ENCODE data around the gene IL1RAPL1. TPM values are rescaled to one million over a fixed set of nuclear protein-coding genes. Genes with fewer than 3 reads are reported as not detected.

The IL1RAPL1 gene
- total and polyA plus RNA-seq, 2 donors (not counting 3 experiments of a cell fraction or from before 2014, with no cell fraction given): 0.79 to 1.3 TPM

DNA sequence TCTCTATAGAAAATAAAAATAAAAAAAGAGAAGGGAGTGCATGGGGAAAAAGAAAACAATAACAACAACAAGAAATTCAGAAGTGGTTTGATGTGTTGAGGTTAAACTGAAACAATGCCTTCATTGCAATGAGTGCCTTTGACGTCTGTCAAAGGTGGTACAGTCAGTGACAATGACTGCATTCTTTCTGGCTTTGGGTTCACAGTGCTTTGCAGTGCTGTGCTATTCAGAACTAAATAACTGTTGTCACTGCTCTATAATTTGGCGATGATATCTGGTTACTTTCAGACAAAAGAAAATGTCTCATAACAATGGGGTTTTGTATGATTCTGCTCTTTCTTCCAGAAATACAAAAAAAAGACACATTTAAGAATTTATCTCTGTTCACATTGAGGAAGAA is 1139.6 kb downstream of the IL1RAPL1 start:
- FAIRE-seq (no peak), DNase-seq (ENCODE audit: low read depth, low spot score) (no peak)
- Histone ChIP-seq H3K9ac (replicated peaks; ENCODE audit: extremely low read depth, insufficient read depth, low read length) (no peak overlapping the region), H3K79me2 (ENCODE audit: control insufficient read depth, insufficient read depth, low read length) (no peaks in the 10 kb centered on the region), H3K9me3 (replicated peaks; ENCODE audit: control insufficient read depth, insufficient read depth, low read length) (no peaks in the 10 kb centered on the region), H3K27me3 (ENCODE audit: control insufficient read depth in 2 of 2, insufficient read depth in 2 of 2, low read length in 2 of 2) (no peaks in the 10 kb centered on the region), H3K4me3 (replicated peaks in 1 of 3; ENCODE audit: insufficient read depth in 1 of 3, low read depth in 1 of 3, low read length in 3 of 3) (no peak overlapping the region), H2AFZ (ENCODE audit: low read depth, low read length) (no peak overlapping the region), H4K20me1 (replicated peaks; ENCODE audit: control insufficient read depth, extremely low read depth, insufficient read depth, low read length) (no peaks in the 10 kb centered on the region), H3K36me3 (ENCODE audit: control insufficient read depth in 2 of 2, extremely low read depth in 1 of 2, insufficient read depth in 2 of 2, low read length in 2 of 2) (no peaks in the 10 kb centered on the region), H3K4me2 (ENCODE audit: insufficient read depth, low read length) (no peak overlapping the region), H3K9me1 (replicated peaks; ENCODE audit: control insufficient read depth, extremely low read depth, insufficient read depth, low read length) (no peaks in the 10 kb centered on the region), H3K4me1 (ENCODE audit: control insufficient read depth, extremely low read depth, insufficient read depth, low read length) (no peaks in the 10 kb centered on the region), H3K27ac (ENCODE audit: insufficient read depth, low read depth, low read length) (no peak overlapping the region)
- no TSS peak for BruUV-seq (replicated peaks)
- ChIA-PET POLR2A (no interaction called here), CTCF (no interaction called here)
- intact Hi-C loops (cut with micrococcal nuclease) (no loop called here), dilution Hi-C loops (cut with MboI; ENCODE audit: extremely low pct_ligation_motif_present, low sequenced_read_pairs) (no loop called here)
- TF ChIP-seq, protein P1, sequence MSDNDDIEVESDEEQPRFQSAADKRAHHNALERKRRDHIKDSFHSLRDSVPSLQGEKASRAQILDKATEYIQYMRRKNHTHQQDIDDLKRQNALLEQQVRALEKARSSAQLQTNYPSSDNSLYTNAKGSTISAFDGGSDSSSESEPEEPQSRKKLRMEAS (IDR thresholded peaks at IDR 0.05; ENCODE audit: insufficient read depth, insufficient read length): no peak
- TF ChIP-seq POLR2A (IDR thresholded peaks at IDR 0.05; ENCODE audit: low read depth, low read length): no peak

DNA sequence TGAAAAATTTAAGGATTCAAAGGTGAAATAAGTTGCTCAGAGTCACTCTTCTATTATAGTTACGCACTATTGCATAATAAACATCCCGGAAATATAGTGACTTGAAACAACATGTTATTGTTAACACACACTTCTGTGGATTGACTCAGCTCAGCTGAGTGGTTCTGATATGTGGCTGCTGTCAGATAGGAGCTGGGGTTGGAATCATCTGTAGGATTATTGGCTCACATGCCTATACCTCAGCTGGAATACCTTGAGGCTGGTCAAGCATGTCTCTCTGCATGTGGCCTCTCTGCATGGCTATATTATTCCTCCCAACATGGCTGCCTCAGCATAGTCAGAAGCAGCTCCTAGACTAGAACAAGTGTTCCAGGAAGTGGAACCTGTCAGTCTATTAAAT is 1141.4 kb downstream of the IL1RAPL1 start:
- CTCF ChIA-PET: no interaction called here
- H3K4me1 ChIP-seq (ENCODE audit: control insufficient read depth, extremely low read depth, insufficient read depth, low read length): no peaks in the 10 kb centered on the region
- DNase-seq (ENCODE audit: low read depth, low spot score): no peak

More for the DNA sequence above, 1141.4 kb downstream of the IL1RAPL1 start:
- dilution Hi-C loops (cut with MboI; ENCODE audit: extremely low pct_ligation_motif_present, low sequenced_read_pairs): no loop called here
- intact Hi-C loops (cut with micrococcal nuclease): no loop called here
- POLR2A ChIA-PET: no interaction called here
- no peak overlapping the region for H3K4me3 ChIP-seq (replicated peaks in 1 of 3; ENCODE audit: insufficient read depth in 1 of 3, low read depth in 1 of 3, low read length in 3 of 3)
- no peak overlapping the region for H3K4me2 ChIP-seq (ENCODE audit: insufficient read depth, low read length)
- no peak overlapping the region for H2AFZ ChIP-seq (ENCODE audit: low read depth, low read length)
- no peak for TF ChIP-seq FOS (IDR thresholded peaks at IDR 0.05; ENCODE audit: borderline replicate concordance, insufficient read depth, low read length)
- no peak for TF ChIP-seq POLR2A (IDR thresholded peaks at IDR 0.05; ENCODE audit: low read depth, low read length)
- TF ChIP-seq, protein P2, sequence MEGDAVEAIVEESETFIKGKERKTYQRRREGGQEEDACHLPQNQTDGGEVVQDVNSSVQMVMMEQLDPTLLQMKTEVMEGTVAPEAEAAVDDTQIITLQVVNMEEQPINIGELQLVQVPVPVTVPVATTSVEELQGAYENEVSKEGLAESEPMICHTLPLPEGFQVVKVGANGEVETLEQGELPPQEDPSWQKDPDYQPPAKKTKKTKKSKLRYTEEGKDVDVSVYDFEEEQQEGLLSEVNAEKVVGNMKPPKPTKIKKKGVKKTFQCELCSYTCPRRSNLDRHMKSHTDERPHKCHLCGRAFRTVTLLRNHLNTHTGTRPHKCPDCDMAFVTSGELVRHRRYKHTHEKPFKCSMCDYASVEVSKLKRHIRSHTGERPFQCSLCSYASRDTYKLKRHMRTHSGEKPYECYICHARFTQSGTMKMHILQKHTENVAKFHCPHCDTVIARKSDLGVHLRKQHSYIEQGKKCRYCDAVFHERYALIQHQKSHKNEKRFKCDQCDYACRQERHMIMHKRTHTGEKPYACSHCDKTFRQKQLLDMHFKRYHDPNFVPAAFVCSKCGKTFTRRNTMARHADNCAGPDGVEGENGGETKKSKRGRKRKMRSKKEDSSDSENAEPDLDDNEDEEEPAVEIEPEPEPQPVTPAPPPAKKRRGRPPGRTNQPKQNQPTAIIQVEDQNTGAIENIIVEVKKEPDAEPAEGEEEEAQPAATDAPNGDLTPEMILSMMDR (IDR thresholded peaks at IDR 0.05; ENCODE audit: extremely low read depth in 1 of 2, insufficient read depth in 1 of 2, low read depth in 1 of 2, low read length in 2 of 2): no peak
- no peak for TF ChIP-seq MYC (IDR thresholded peaks at IDR 0.05; ENCODE audit: low read depth, low read length)
- FAIRE-seq: no peak
- no TSS peak for BruUV-seq (replicated peaks)
- H3K9ac ChIP-seq (replicated peaks; ENCODE audit: extremely low read depth, insufficient read depth, low read length): no peak overlapping the region
- H3K79me2 ChIP-seq (ENCODE audit: control insufficient read depth, insufficient read depth, low read length): no peaks in the 10 kb centered on the region
- no peaks in the 10 kb centered on the region for H3K36me3 ChIP-seq (ENCODE audit: control insufficient read depth in 2 of 2, extremely low read depth in 1 of 2, insufficient read depth in 2 of 2, low read length in 2 of 2)
- no peak overlapping the region for H3K27ac ChIP-seq (ENCODE audit: insufficient read depth, low read depth, low read length)
- no peaks in the 10 kb centered on the region for H3K27me3 ChIP-seq (ENCODE audit: control insufficient read depth in 2 of 2, insufficient read depth in 2 of 2, low read length in 2 of 2)
- H4K20me1 ChIP-seq (replicated peaks; ENCODE audit: control insufficient read depth, extremely low read depth, insufficient read depth, low read length): no peaks in the 10 kb centered on the region
- no peaks in the 10 kb centered on the region for H3K9me3 ChIP-seq (replicated peaks; ENCODE audit: control insufficient read depth, insufficient read depth, low read length)
- H3K9me1 ChIP-seq (replicated peaks; ENCODE audit: control insufficient read depth, extremely low read depth, insufficient read depth, low read length): no peaks in the 10 kb centered on the region

All from endothelial cell of umbilical vein (primary cell).